22Rv1 (cell line): Measurements from ENCODE around the gene TMEM131.

Experiments used
- ZFX ChIP-seq: fragments of 450-650 bp; IDR thresholded peaks from 2 replicates; pipeline ENCODE4 v1.6.1; 2017; ENCODE audit warnings: antibody characterized with exemption, borderline replicate concordance
- TF ChIP-seq, protein P1 (sequence below): fragments of 450-650 bp; IDR thresholded peaks from 2 replicates; pipeline ENCODE4 v1.5.1; 2017; ENCODE audit warnings: mild to moderate bottlenecking

GRCh38 chr2:97849881-97850528, 145.7 kb downstream of the TMEM131 start:
- TF ChIP-seq, protein P1, sequence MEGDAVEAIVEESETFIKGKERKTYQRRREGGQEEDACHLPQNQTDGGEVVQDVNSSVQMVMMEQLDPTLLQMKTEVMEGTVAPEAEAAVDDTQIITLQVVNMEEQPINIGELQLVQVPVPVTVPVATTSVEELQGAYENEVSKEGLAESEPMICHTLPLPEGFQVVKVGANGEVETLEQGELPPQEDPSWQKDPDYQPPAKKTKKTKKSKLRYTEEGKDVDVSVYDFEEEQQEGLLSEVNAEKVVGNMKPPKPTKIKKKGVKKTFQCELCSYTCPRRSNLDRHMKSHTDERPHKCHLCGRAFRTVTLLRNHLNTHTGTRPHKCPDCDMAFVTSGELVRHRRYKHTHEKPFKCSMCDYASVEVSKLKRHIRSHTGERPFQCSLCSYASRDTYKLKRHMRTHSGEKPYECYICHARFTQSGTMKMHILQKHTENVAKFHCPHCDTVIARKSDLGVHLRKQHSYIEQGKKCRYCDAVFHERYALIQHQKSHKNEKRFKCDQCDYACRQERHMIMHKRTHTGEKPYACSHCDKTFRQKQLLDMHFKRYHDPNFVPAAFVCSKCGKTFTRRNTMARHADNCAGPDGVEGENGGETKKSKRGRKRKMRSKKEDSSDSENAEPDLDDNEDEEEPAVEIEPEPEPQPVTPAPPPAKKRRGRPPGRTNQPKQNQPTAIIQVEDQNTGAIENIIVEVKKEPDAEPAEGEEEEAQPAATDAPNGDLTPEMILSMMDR: no peak
- no peak for TF ChIP-seq ZFX
